HepG2 (cell line): ENCODE results near the gene AQP5. TPM values are rescaled to one million over a fixed set of nuclear protein-coding genes. Genes with fewer than 3 reads are reported as not detected.

Source experiments
- ATAC-seq: fragments of 200-7000 bp; cut with Tn5 transposase; 3 replicates; pipeline ENCODE4 v1.9.1; 2020; ENCODE audit warnings: mild to moderate bottlenecking, moderate library complexity
- BruUV-seq: library from RNA; stranded (reverse); fragments of 400-500 nt; replicated peaks from 2 replicates; lab custom pipeline; 2021; lab: Mats Ljungman, UMichigan
- CTCF ChIA-PET: fragments of 300-600 bp; formaldehyde crosslinking; extraction: SDS; loops from one replicate; lab custom pipeline; 2021; ENCODE audit warnings: low total read pairs, inconsistent platforms, low intra/inter-chr PET ratio; lab: Yijun Ruan, JAX
- POLR2A ChIA-PET: fragments of 350-600 bp; sonication (Branson Sonifier 250); formaldehyde crosslinking; loops from one replicate; lab custom pipeline; 2020; ENCODE audit warnings: antibody characterized with exemption, inconsistent platforms; lab: Yijun Ruan, JAX
- DNase-seq: peaks from one replicate; pipeline ENCODE4 v3.0.0-alpha.2; 2015; ENCODE audit warnings: low spot score
- FAIRE-seq: peaks from 3 replicates; lab custom pipeline; 2011; peaks lifted over from hg19 to GRCh38; lab: Jason Lieb, UNC
- H2AFZ ChIP-seq: one replicate; pipeline ENCODE4 v1.6.1; 2011; ENCODE audit warnings: low read length, inconsistent platforms
- H3K27ac ChIP-seq: fragments of 300-600 bp; 3 replicates; pipeline ENCODE4 v1.8.0; 2011; ENCODE audit warnings: mixed run types, mild to moderate bottlenecking, mixed read lengths, low read length, inconsistent platforms; ENCODE audit not compliant: insufficient read depth; ENCODE audit errors: extremely low read length
- H3K27me3 ChIP-seq, 2 experiments: fragments of 200-600 bp in 1 of 2; 2 replicates in 1 of 2; 3 replicates in 1 of 2; pipeline versions ENCODE4 v1.6.0 to v1.8.0; 2011; ENCODE audit warnings: low read length in 2 of 2, mild to moderate bottlenecking in 2 of 2, moderate library complexity in 2 of 2, inconsistent platforms in 1 of 2; ENCODE audit not compliant: insufficient read depth in 2 of 2, control insufficient read depth in 1 of 2
- H3K36me3 ChIP-seq, 2 experiments: fragments of 200-600 bp in 1 of 2; replicated peaks in 1 of 2; 2 replicates in 1 of 2; 3 replicates in 1 of 2; pipeline versions ENCODE4 v1.5.1 to v1.8.0; 2011; ENCODE audit warnings: low read length in 2 of 2, inconsistent platforms in 1 of 2; ENCODE audit not compliant: insufficient read depth in 2 of 2, control insufficient read depth in 1 of 2
- H3K4me1 ChIP-seq: 2 replicates; pipeline ENCODE4 v1.5.1; 2012; ENCODE audit warnings: low read length, inconsistent platforms; ENCODE audit not compliant: insufficient read depth
- H3K4me2 ChIP-seq: 2 replicates; pipeline ENCODE4 v1.6.0; 2011; ENCODE audit warnings: low read depth, low read length, inconsistent platforms
- H3K4me3 ChIP-seq, 3 experiments: fragments of 200-600 bp in 1 of 3; sonication (generic), shearing (Covaris generic) in 1 of 3; replicated peaks in 1 of 3; 2 replicates each; pipeline ENCODE4 v1.5.1; 2011 to 2016; ENCODE audit warnings: low read length in 3 of 3, inconsistent platforms in 2 of 3, low read depth in 2 of 3, mild to moderate bottlenecking in 2 of 3, control low read depth in 1 of 3, mixed read lengths in 1 of 3; ENCODE audit not compliant: insufficient read depth in 1 of 3
- H3K79me2 ChIP-seq: one replicate; pipeline ENCODE4 v1.6.1; 2011; ENCODE audit warnings: low read length, inconsistent platforms; ENCODE audit not compliant: insufficient read depth
- H3K9ac ChIP-seq: 2 replicates; pipeline ENCODE4 v1.6.0; 2011; ENCODE audit warnings: mild to moderate bottlenecking, low read depth, low read length, inconsistent platforms; ENCODE audit not compliant: insufficient read depth
- H3K9me3 ChIP-seq: 2 replicates; pipeline ENCODE4 v1.5.1; 2012; ENCODE audit warnings: mild to moderate bottlenecking, low read length
- H4K20me1 ChIP-seq: 2 replicates; pipeline ENCODE4 v1.6.0; 2011; ENCODE audit warnings: inconsistent platforms, mild to moderate bottlenecking, low read length, moderate library complexity; ENCODE audit not compliant: insufficient read depth
- FOXA1 ChIP-seq, 2 experiments: fragments of 450-650 bp in 1 of 2; sonication (generic) in 1 of 2; formaldehyde crosslinking in 1 of 2; IDR thresholded peaks; 2 replicates each; pipeline versions ENCODE4 v1.4.0 to v1.6.1; 2016 to 2020; ENCODE audit warnings: missing genetic modification reagents in 1 of 2
- GLI4 ChIP-seq: sonication (generic); formaldehyde crosslinking; IDR thresholded peaks from 2 replicates; pipeline ENCODE4 v1.5.1; 2020; ENCODE audit warnings: missing genetic modification reagents, mild to moderate bottlenecking, moderate library complexity, borderline replicate concordance
- MEF2D ChIP-seq: sonication (generic); formaldehyde crosslinking; IDR thresholded peaks from 2 replicates; pipeline ENCODE4 v1.5.1; 2020; ENCODE audit warnings: mild to moderate bottlenecking, missing genetic modification reagents
- SMARCE1 ChIP-seq: fragments of 450-650 bp; IDR thresholded peaks from 2 replicates; pipeline ENCODE4 v1.6.1; 2017; ENCODE audit warnings: borderline replicate concordance
- ZNF749 ChIP-seq: sonication (generic); formaldehyde crosslinking; IDR thresholded peaks from 2 replicates; pipeline ENCODE4 v1.8.0; 2022; ENCODE audit warnings: mild to moderate bottlenecking, missing genetic modification reagents, moderate library complexity, borderline replicate concordance
- ZNF782 ChIP-seq: sonication (generic); formaldehyde crosslinking; IDR thresholded peaks from 2 replicates; pipeline ENCODE4 v1.4.0; 2020; ENCODE audit warnings: missing genetic modification reagents, mild to moderate bottlenecking, borderline replicate concordance
- WGBS: methylation state at CpG from one replicate; pipeline ENCODE4 v1.1.6; 2017; ENCODE audit warnings: low lambda C conversion rate; 5-methylcytosine and 5-hydroxymethylcytosine counted together
- in situ Hi-C: cut with HindIII; loops from 2 replicates; pipeline ENCODE4 v1.10.0; 2017; ENCODE audit warnings: low pct_unique_long_range_greater_than_20kb; ENCODE audit not compliant: extremely low pct_ligation_motif_present
- intact Hi-C: fragments of 100-400 bp; cut with micrococcal nuclease; formaldehyde crosslinking; loops from one replicate; pipeline ENCODE4 v1.10.0; 2022; ENCODE audit not compliant: unreplicated experiment
- polyA plus RNA-seq, 8 experiments: library from polyadenylated mRNA; depleted of rRNA in 3 of 8; stranded (reverse) in 7 of 8; unstranded in 1 of 8; fragments of >200 nt; fragmentation: Illumina TruSeq in 4 of 8; extraction: Trizol in 4 of 8; gene quantifications; 2 replicates each; pipeline versions ENCODE4 v1.2.1 to v1.2.3, GENCODE V29; 2011 to 2016; ENCODE audit warnings: low read depth in 4 of 8, missing spikeins in 1 of 8, mixed read lengths in 1 of 8; ENCODE audit not compliant: insufficient read depth in 1 of 8
- total RNA-seq, 5 experiments: library from RNA; depleted of rRNA; stranded (reverse); fragments of >200 nt; fragmentation: Illumina TruSeq; extraction: Trizol; gene quantifications; 2 replicates each; pipeline ENCODE4 v1.2.3, GENCODE V29; 2016; ENCODE audit warnings: low read depth in 1 of 5
- TF ChIP-seq, protein P1 (sequence below): sonication (generic); formaldehyde crosslinking; IDR thresholded peaks from 2 replicates; pipeline ENCODE4 v1.5.0; 2020; ENCODE audit warnings: missing genetic modification reagents
- TF ChIP-seq, protein P2 (sequence below): sonication (generic); formaldehyde crosslinking; IDR thresholded peaks from 2 replicates; pipeline ENCODE4 v1.8.1; 2023; ENCODE audit warnings: missing genetic modification reagents, inconsistent platforms, borderline replicate concordance

AQP5 gene
- total and polyA plus RNA-seq, 2 of the 13 experiments (the other 11 are each of a cell fraction or from before 2014, with no cell fraction given) = not detected

DNA sequence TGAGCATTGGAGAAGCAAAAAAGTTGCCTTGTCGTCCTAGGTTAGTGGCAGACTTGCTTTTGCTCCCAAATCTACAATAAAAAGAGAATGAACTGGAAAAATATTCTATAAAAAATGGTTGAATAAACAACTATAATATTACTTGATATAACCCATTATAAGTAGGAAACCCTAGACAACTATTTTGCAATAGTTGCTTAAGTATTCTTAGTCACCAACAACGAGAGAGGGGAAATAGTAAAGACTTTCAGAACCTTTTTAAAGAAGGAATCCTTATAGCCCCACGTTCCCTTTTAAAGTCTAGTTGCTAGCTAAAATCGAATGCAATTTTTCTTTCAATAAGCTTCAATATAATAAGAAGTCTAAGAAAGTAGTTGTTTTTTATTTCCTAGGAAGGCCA is 28.6 kb downstream of the AQP5 start:
- DNase-seq = no peak
- BruUV-seq = no TSS peak
- H3K4me3 ChIP-seq = no peak overlapping the region
- H3K9me3 ChIP-seq = no peaks in the 10 kb centered on the region
- ChIA-PET CTCF (no interaction called here), POLR2A (no interaction called here)
- 96% methylated on average over 4 of the region's 4 CpGs for WGBS
- no peak overlapping the region for H3K4me2 ChIP-seq
- no peaks in the 10 kb centered on the region for H4K20me1 ChIP-seq
- peaks cover 20% of the 10 kb centered on the region for H3K4me1 ChIP-seq
- no peak for FAIRE-seq
- intact Hi-C loops (no loop called here), in situ Hi-C loops (no loop called here)
- H3K27me3 ChIP-seq = no peaks in the 10 kb centered on the region
- H3K27ac ChIP-seq = no peak overlapping the region
- H2AFZ ChIP-seq = no peak overlapping the region
- no peak overlapping the region for H3K9ac ChIP-seq
- TF ChIP-seq ZNF749 (CRISPR knock-in tag) = no peak
- no peak for TF ChIP-seq FOXA1 (IDR thresholded peaks at IDR 0.05)
- no peak for TF ChIP-seq FOXA1 (CRISPR knock-in tag; IDR thresholded peaks at IDR 0.05)
- no peak for TF ChIP-seq MEF2D (CRISPR knock-in tag)
- TF ChIP-seq, protein P1, sequence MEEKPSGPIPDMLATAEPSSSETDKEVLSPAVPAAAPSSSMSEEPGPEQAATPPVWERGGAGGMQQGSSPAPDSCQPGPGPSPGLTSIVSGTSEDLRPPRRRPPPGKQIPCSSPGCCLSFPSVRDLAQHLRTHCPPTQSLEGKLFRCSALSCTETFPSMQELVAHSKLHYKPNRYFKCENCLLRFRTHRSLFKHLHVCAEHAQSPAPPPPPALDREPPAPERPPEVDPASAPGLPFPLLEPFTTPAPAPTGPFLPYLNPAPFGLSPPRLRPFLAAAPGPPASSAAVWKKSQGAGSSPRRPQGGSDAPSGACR (CRISPR knock-in tag) = no peak
- TF ChIP-seq ZNF782 (CRISPR knock-in tag) = no peak
- no peak for TF ChIP-seq SMARCE1
- TF ChIP-seq, protein P2, sequence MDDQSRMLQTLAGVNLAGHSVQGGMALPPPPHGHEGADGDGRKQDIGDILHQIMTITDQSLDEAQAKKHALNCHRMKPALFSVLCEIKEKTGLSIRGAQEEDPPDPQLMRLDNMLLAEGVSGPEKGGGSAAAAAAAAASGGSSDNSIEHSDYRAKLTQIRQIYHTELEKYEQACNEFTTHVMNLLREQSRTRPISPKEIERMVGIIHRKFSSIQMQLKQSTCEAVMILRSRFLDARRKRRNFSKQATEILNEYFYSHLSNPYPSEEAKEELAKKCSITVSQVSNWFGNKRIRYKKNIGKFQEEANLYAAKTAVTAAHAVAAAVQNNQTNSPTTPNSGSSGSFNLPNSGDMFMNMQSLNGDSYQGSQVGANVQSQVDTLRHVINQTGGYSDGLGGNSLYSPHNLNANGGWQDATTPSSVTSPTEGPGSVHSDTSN (CRISPR knock-in tag) = no peak
- no peak for TF ChIP-seq GLI4
- no peak for ATAC-seq
- peaks cover 19 to 26% of the 10 kb centered on the region in 2 experiments for H3K36me3 ChIP-seq
- no peaks in the 10 kb centered on the region for H3K79me2 ChIP-seq
